Gastrocnemius medialis (tissue), 4 donors: ENCODE measurements around the gene EIF3I.

ENCODE experiments used
- CTCF ChIP-seq, 5 experiments: fragments of 450-650 bp in 3 of 5; fragments of 200-600 bp in 2 of 5; sonication (generic) in 2 of 5; IDR thresholded peaks in 4 of 5; conservative IDR thresholded peaks in 1 of 5; 1 replicate in 4 of 5; 2 replicates in 1 of 5; pipeline ENCODE4 v1.5.1; 2016 to 2019; ENCODE audit warnings: antibody characterized with exemption in 5 of 5, mild to moderate bottlenecking in 3 of 5, moderate library complexity in 3 of 5
- POLR2A ChIP-seq, 2 donors: fragments of 450-650 bp; IDR thresholded peaks; one replicate each; pipeline ENCODE4 v1.6.1; 2017; ENCODE audit warnings: antibody characterized with exemption in 2 of 2, mild to moderate bottlenecking in 2 of 2, moderate library complexity in 2 of 2

- TF ChIP-seq POLR2A (IDR thresholded peaks at IDR 0.05): no peak
- TF ChIP-seq CTCF (IDR thresholded peaks at IDR 0.05 in 4 of 5, conservative IDR thresholded peaks at IDR 0.05 in 1 of 5): no peak
These were observed 17.3 kb upstream of the EIF3I start for GRCh38 chr1:32204943-32205361.
